AG09319 (cell line): ENCODE data around the gene KCNIP2.

Source experiments
- DNase-seq: peaks from one replicate; pipeline ENCODE4 v3.0.0-alpha.2; 2010; ENCODE audit warnings: low read depth; ENCODE audit errors: extremely low read depth
- TF ChIP-seq, protein P1 (sequence below): IDR thresholded peaks from 2 replicates; pipeline ENCODE4 v1.5.1; 2011; ENCODE audit warnings: low read depth, mild to moderate bottlenecking, inconsistent platforms, low read length, moderate library complexity

Gene KCNIP2

DNA sequence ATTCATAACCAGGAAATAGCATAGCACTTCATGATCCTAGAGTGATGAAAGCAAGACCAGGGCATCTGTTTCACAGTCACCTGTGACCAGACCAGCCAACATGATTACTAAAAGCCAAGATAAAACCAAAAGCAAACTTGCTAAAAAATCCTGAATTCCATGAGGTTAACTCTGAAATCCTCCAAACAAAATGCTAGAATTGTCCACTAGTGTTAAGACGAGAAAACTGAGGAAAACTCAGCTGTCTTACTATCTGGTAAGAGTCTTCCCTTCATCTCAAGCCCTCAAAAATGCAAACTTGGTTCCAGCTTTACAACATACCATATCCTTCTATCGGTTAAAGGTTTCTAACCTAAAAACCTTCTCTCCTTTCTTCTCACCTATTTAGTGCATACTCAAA, 59.0 kb downstream of the KCNIP2 start:
- no peak for DNase-seq
- TF ChIP-seq, protein P1, sequence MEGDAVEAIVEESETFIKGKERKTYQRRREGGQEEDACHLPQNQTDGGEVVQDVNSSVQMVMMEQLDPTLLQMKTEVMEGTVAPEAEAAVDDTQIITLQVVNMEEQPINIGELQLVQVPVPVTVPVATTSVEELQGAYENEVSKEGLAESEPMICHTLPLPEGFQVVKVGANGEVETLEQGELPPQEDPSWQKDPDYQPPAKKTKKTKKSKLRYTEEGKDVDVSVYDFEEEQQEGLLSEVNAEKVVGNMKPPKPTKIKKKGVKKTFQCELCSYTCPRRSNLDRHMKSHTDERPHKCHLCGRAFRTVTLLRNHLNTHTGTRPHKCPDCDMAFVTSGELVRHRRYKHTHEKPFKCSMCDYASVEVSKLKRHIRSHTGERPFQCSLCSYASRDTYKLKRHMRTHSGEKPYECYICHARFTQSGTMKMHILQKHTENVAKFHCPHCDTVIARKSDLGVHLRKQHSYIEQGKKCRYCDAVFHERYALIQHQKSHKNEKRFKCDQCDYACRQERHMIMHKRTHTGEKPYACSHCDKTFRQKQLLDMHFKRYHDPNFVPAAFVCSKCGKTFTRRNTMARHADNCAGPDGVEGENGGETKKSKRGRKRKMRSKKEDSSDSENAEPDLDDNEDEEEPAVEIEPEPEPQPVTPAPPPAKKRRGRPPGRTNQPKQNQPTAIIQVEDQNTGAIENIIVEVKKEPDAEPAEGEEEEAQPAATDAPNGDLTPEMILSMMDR: no peak

GRCh38 chr10:101783736-101784118, 59.9 kb downstream of the KCNIP2 start:
- DNase-seq: no peak

GRCh38 chr10:101782811-101783735, 60.5 kb downstream of the KCNIP2 start, which contains the start of gene NPM3:
NPM3 (minus strand) TSS chr10:101783446; CDS start chr10:101783390, 56 bp downstream.
- TF ChIP-seq, protein P1: no peak
- peak; percentile 24 for DNase-seq

More at GRCh38 chr10:101783736-101784118, 59.9 kb downstream of the KCNIP2 start:
- TF ChIP-seq, protein P1: no peak

DNA sequence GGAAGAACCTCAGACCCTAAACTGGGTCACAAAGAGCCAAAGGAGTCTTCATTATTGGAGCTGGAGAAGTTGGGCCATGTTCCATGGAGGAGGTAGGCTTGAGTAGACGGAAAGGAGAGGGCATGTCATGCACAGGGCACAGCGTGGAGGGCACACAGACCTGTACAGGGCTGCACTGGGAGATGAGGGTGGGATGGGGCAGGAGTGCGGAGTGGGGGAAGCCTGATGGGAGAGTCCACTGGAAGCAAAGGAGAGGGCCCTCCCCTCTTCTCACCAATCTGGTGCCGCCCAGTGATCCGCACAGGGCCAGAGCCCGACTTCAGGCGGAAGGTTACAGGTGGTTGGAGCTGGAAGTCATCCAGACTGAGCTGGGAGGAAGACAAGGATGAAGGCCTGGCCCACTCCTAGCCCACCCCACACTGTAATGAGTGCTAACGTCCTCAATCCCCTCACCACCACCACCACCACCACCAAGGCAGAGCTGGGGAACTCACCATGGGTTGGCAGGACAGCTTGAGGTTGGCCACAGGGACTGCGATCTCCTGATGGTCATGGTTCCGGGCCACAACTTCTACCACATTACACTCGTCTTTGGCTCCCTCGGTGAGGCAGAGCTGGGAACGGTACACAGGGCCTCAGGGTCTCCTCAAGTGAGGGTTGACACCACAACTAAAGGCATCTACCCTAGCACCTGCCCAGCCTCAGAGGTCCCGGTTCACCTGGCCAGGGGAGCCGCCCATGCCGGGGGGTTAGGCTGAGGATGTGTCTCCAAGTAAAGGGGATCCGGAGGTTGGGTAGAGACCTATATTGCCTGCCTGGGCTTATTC, 61.4 kb downstream of the KCNIP2 start:
- TF ChIP-seq, protein P1: no peak
- DNase-seq: no peak

GRCh38 chr10:101781655-101781983, 62.0 kb downstream of the KCNIP2 start:
- TF ChIP-seq, protein P1: no peak
- no peak for DNase-seq

DNA sequence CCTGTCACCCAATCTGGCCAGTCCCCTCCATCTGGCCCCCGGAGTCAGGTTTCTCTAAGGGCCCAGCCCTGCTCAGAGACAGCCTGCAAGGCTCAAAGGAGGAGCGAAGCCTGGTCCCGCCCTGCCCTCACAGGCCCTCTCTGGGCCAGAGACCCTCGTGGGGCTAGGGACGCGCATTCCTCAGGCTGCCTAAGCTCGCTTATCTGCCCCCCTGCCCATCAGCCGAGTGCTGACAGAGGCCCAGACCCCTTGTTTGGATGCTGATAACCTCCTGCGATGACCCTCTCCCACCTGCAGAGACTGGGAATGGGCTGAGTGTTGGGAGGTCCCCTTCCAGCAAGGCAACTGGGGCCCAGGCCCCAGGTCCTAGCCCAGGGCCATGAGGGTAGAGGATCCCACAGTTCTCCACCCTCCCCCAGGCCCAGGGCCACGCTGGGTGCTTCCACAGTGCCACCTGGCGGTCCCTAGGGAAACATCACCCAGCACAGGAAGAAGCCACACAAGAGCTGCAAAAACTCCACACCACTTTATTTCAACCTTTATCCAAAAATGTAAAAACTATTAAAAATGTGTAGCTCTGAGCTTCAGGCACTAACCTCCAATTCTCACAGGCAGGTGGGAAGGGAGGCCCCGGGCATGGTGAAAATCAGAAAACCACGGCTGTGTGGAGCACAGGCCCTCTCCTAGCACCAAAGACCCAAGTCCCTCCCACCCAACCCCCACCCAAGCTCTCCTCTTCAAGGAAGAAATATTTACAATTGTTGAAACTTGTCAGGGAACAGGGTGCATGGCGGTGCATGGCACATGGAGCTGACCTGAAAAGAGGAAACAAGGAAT, 62.6 kb downstream of the KCNIP2 start:
- TF ChIP-seq, protein P1: peak; percentile 85
- DNase-seq: peak; percentile 12
